ENCODE results near the gene PYCARD.
"Not testable (repeated sequence)": the region's sequence is repeated elsewhere in the genome, so short reads cannot be mapped to it uniquely, and the experiment has no call there.

The PYCARD gene

GRCh38 chr16:31183432-31184428 lies 18.8 kb downstream of the PYCARD start:
- H4K20me1 ChIP-seq, result peaks cover 81 to 95% (median 86%) of the 10 kb centered on the region in 11 experiments
- H3K9me3 ChIP-seq (replicated peaks in 1 of 11), result no peaks in the 10 kb centered on the region
- H3K9ac ChIP-seq, result peak overlapping the region in 10 of 11 experiments; percentile 41 to 99 (median 98); a peak in 13 of 22 replicates
- peaks cover 32 to 80% (median 59%) of the 10 kb centered on the region in 10 experiments for H3K4me1 ChIP-seq
- no peaks in the 10 kb centered on the region for H3K27me3 ChIP-seq
- no peak for TF ChIP-seq Cebpa-rat (IDR thresholded peaks at IDR 0.05)
- peak overlapping the region; percentile 88 to 98 (median 94); a peak in 21 of 22 replicates for H3K4me2 ChIP-seq
- peaks cover 71 to 81% (median 80%) of the 10 kb centered on the region in 11 experiments for H3K36me3 ChIP-seq
- peak overlapping the region in 1 of 11 experiments; percentile 26; a peak in 1 of 22 replicates for H3K27ac ChIP-seq
- peak overlapping the region in 4 of 10 experiments; percentile 78 to 93 (median 90); a peak in 13 of 20 replicates for H3K4me3 ChIP-seq

GRCh38 chr16:31182391-31182790 lies 20.2 kb downstream of the PYCARD start:
- Histone ChIP-seq H4K20me1 (peaks cover 68 to 88% (median 74%) of the 10 kb centered on the region in 11 experiments), H3K4me2 (peak overlapping the region; percentile 88 to 98 (median 94)), H3K9ac (peak overlapping the region; percentile 96 to 99 (median 98)), H3K4me3 (peak overlapping the region; percentile 71 to 97 (median 90)), H3K9me3 (replicated peaks in 1 of 11) (no peaks in the 10 kb centered on the region), H3K36me3 (peaks cover 57 to 67% (median 66%) of the 10 kb centered on the region in 11 experiments), H3K27ac (peak overlapping the region in 5 of 11 experiments; percentile 94 to 99 (median 98); a peak in 7 of 22 replicates), H3K27me3 (no peaks in the 10 kb centered on the region), H3K4me1 (peaks cover 41 to 77% (median 69%) of the 10 kb centered on the region in 10 experiments)
- no peak for TF ChIP-seq Cebpa-rat (IDR thresholded peaks at IDR 0.05)

GRCh38 chr16:31181102-31181830 lies 21.3 kb downstream of the PYCARD start:
- H3K9me3 ChIP-seq (replicated peaks in 1 of 11), result no peaks in the 10 kb centered on the region
- TF ChIP-seq Cebpa-rat (IDR thresholded peaks at IDR 0.05), result no peak
- no peaks in the 10 kb centered on the region for H3K27me3 ChIP-seq
- H3K9ac ChIP-seq, result peak overlapping the region; percentile 96 to 99 (median 98)
- H3K4me2 ChIP-seq, result peak overlapping the region; percentile 88 to 98 (median 94)
- peak overlapping the region; percentile 94 to 99 (median 98); a peak in 21 of 22 replicates for H3K27ac ChIP-seq
- H4K20me1 ChIP-seq, result peaks cover 57 to 77% (median 63%) of the 10 kb centered on the region in 11 experiments
- H3K4me3 ChIP-seq, result peak overlapping the region; percentile 71 to 97 (median 90)
- H3K4me1 ChIP-seq, result peaks cover 52 to 77% (median 72%) of the 10 kb centered on the region in 10 experiments
- H3K36me3 ChIP-seq, result peaks cover 46 to 56% (median 55%) of the 10 kb centered on the region in 11 experiments

GRCh38 chr16:31179747-31180459 lies 22.7 kb downstream of the PYCARD start, which contains the start of gene FUS:
Gene FUS (plus strand): TSS chr16:31180139. CDS start chr16:31180215, 76 bp downstream.
- peak within 1 kb of the TSS; percentile 96 to 99 (median 98) for H3K9ac ChIP-seq
- H3K4me1 ChIP-seq, result peaks cover 52 to 66% (median 59%) of the 10 kb centered on the region in 10 experiments
- peak within 1 kb of the TSS; percentile 71 to 97 (median 90) for H3K4me3 ChIP-seq
- peaks cover 36 to 42% (median 42%) of the 10 kb centered on the region in 11 experiments for H3K36me3 ChIP-seq
- no peaks in the 10 kb centered on the region for H3K9me3 ChIP-seq (replicated peaks in 1 of 11)
- H3K27ac ChIP-seq, result peak within 1 kb of the TSS; percentile 94 to 99 (median 98)
- H4K20me1 ChIP-seq, result peaks cover 43 to 63% (median 49%) of the 10 kb centered on the region in 11 experiments
- no peak for TF ChIP-seq Cebpa-rat (IDR thresholded peaks at IDR 0.05)
- peak within 1 kb of the TSS; percentile 88 to 98 (median 95) for H3K4me2 ChIP-seq
- H3K27me3 ChIP-seq, result no peaks in the 10 kb centered on the region

GRCh38 chr16:31179219-31179746 lies 23.3 kb downstream of the PYCARD start:
- peak overlapping the region; percentile 94 to 99 (median 98) for H3K27ac ChIP-seq
- no peaks in the 10 kb centered on the region for H3K27me3 ChIP-seq
- no peak for TF ChIP-seq Cebpa-rat (IDR thresholded peaks at IDR 0.05)
- peaks cover 29 to 36% (median 35%) of the 10 kb centered on the region in 11 experiments for H3K36me3 ChIP-seq
- H4K20me1 ChIP-seq, result peaks cover 37 to 57% (median 43%) of the 10 kb centered on the region in 11 experiments
- H3K9ac ChIP-seq, result peak overlapping the region; percentile 96 to 99 (median 98)
- H3K4me2 ChIP-seq, result peak overlapping the region; percentile 88 to 98 (median 95)
- peak overlapping the region; percentile 71 to 97 (median 90) for H3K4me3 ChIP-seq
- no peaks in the 10 kb centered on the region for H3K9me3 ChIP-seq (replicated peaks in 1 of 11)
- H3K4me1 ChIP-seq, result peaks cover 52 to 62% (median 54%) of the 10 kb centered on the region in 10 experiments

- Histone ChIP-seq H3K4me1 (peaks cover 30 to 43% (median 34%) of the 10 kb centered on the region in 10 experiments), H3K36me3 (peaks cover 8 to 15% (median 14%) of the 10 kb centered on the region in 11 experiments), H3K4me2 (peak overlapping the region; percentile 29 to 82 (median 61)), H3K9me3 (replicated peaks in 1 of 11) (no peaks in the 10 kb centered on the region), H3K27me3 (no peaks in the 10 kb centered on the region), H3K9ac (no peak overlapping the region), H3K4me3 (no peak overlapping the region), H3K27ac (no peak overlapping the region), H4K20me1 (peaks cover 15 to 36% (median 22%) of the 10 kb centered on the region in 11 experiments)
- no peak for TF ChIP-seq Cebpa-rat (IDR thresholded peaks at IDR 0.05)
These were observed 25.4 kb downstream of the PYCARD start for GRCh38 chr16:31177136-31177535.

GRCh38 chr16:31170048-31170447 lies 32.5 kb downstream of the PYCARD start:
- not testable (repeated sequence) for H3K27me3 ChIP-seq; H3K4me2 ChIP-seq; H3K9me3 ChIP-seq (replicated peaks in 1 of 11); H3K36me3 ChIP-seq; H3K4me1 ChIP-seq; H3K27ac ChIP-seq; H4K20me1 ChIP-seq; H3K4me3 ChIP-seq; H3K9ac ChIP-seq

GRCh38 chr16:31168848-31169247 lies 33.7 kb downstream of the PYCARD start:
- Histone ChIP-seq H3K9ac (no peak overlapping the region), H3K4me3 (no peak overlapping the region), H3K36me3 (no peaks in the 10 kb centered on the region), H3K27ac (no peak overlapping the region), H3K4me1 (no peaks in the 10 kb centered on the region), H3K4me2 (no peak overlapping the region), H3K27me3 (no peaks in the 10 kb centered on the region), H3K9me3 (replicated peaks in 1 of 11) (no peaks in the 10 kb centered on the region), H4K20me1 (no peaks in the 10 kb centered on the region)
- TF ChIP-seq Cebpa-rat (IDR thresholded peaks at IDR 0.05), result no peak
